ENCODE measurements around the gene RGS8. TPM values are rescaled to one million over a fixed set of nuclear protein-coding genes. Genes with fewer than 3 reads are reported as not detected.

Gene RGS8
- total RNA-seq, 2 experiments from 2014 or later: not detected

DNA sequence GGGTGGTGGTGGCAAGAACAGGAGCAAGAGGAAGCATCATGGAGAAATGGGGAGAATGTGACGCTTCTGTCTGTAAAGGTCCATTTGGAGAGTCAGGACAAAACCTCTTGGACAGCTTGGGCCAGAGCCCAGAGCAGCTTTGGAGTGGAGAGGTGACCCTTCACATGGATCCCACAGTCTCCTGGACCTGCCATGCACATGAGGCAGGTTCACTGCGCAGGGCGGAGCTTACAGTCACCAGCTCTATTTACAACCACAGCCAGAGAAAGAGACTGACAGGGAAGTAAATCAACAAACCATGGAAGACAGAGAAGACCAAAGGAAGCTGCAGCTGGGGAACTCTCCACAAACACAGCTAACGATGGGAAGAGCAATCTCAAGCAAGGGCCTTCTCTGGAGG lies 828 bp upstream of the RGS8 start:
- Mint-ChIP-seq H3K27me3 (peaks cover 19% of the 10 kb centered on the region), H3K4me3 (no peak overlapping the region), H3K9me3 (no peaks in the 10 kb centered on the region), H3K27ac (no peak overlapping the region), H3K4me1 (peaks cover 5% of the 10 kb centered on the region), H3K36me3 (no peaks in the 10 kb centered on the region)
- DNase-seq: no peak

DNA sequence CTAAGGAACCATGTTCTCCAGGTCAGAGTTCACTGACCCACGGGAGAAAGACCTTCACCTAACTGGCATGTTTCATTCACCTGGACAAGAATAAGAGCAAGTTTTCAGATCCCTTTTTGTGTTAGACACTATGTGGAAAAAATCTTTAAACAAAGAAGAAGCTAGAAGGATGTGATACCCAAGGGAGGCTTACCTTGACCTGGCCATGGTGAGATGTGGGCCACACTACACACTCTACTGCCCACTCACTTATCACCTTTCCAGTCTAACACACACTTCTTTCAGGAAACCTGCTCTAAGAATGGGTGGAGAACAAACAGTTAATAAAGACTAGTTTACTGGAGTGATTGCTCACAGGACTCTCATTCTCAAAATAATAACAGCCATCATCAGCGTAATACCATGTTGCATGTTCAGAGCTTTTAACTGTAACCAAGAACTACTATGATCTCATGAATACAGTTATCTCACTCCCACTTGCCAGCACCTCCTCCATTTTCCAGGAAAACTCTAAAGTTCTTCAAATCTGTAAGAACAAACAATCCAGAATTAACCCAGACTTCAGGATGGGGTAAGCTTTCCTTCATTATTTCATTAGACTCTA lies 1.4 kb downstream of the RGS8 start:
- H3K4me3 Mint-ChIP-seq: no peak overlapping the region
- no peaks in the 10 kb centered on the region for H3K9me3 Mint-ChIP-seq
- H3K27me3 Mint-ChIP-seq: peaks cover 19% of the 10 kb centered on the region
- H3K4me1 Mint-ChIP-seq: peaks cover 5% of the 10 kb centered on the region
- H3K36me3 Mint-ChIP-seq: no peaks in the 10 kb centered on the region
- no peak for DNase-seq
- no peak overlapping the region for H3K27ac Mint-ChIP-seq

DNA sequence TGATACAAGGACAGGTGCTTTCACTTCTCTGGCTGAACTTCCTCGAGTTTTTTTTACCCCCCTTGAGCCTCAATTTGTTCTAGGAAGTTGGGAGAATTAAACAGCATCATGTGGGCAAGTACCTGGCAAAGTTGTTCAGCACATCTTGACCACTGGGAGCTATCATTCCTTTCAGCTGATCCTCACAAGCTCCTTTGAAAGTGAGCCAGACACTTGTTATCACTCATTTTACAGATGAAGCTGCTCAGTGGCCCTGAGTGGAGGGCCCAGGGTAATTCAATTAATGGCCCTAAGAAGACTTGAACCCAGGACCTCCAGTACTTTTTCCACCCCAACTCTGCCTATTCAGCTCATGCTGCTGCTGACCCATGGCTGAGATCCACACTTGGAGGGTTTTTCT lies 2.0 kb downstream of the RGS8 start:
- no peak for DNase-seq
- Mint-ChIP-seq H3K27me3 (peaks cover 19% of the 10 kb centered on the region), H3K27ac (no peak overlapping the region), H3K4me1 (peaks cover 8% of the 10 kb centered on the region), H3K36me3 (no peaks in the 10 kb centered on the region), H3K4me3 (no peak overlapping the region), H3K9me3 (no peaks in the 10 kb centered on the region)

DNA sequence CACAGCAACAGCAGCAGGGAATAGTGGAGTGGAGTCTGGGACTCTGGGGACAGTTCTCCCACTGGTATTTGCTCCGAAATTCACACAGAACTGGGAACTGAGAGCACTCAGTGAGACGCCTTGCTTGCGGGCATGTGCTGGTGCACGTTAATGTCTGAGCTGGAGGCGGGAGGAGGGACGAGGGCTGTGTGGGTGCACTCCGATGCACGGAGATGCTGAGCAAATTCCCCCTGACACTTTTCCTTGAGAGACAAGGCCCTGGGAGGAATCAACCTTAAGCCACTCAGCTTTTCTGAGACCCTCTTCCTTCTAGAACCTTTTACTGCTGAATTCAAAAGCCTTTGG lies 2.8 kb downstream of the RGS8 start:
- Mint-ChIP-seq H3K4me3 (no peak overlapping the region), H3K4me1 (peaks cover 8% of the 10 kb centered on the region), H3K27me3 (peaks cover 19% of the 10 kb centered on the region), H3K9me3 (no peaks in the 10 kb centered on the region), H3K27ac (no peak overlapping the region), H3K36me3 (no peaks in the 10 kb centered on the region)
- no peak for DNase-seq

DNA sequence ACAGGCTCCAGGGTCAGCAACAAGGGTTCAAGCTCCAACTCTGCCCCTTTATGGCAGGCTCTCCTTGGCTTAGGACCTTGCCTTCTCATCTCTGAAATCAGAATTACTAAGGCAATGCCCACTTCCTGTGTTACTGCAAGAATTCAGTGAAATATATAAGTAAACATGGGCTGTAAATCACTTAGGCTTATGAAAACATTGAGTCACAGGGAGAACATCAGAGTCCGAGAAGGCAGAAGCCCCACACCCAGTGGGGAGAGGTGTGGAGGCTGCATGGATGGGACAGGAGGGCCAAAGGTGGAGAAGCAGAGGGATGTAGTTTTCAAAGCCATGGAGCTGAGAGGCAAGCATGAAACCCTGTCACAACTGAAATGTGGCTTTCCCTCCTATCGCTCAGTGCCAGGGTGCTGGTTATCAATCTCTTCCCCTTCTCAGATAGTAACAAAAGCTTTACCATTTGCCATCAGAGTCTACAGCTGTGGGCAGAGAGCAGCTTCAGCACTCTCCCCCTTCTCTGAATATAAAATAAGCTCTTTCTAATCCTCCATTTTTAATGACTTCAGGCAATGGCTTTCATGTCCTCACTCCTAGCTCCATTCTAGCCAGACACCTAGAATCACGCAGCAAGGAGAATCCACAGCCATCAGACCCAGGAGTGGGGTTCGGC lies 3.4 kb downstream of the RGS8 start:
- Mint-ChIP-seq H3K27me3 (peaks cover 19% of the 10 kb centered on the region), H3K9me3 (no peaks in the 10 kb centered on the region), H3K36me3 (no peaks in the 10 kb centered on the region), H3K4me1 (peaks cover 8% of the 10 kb centered on the region), H3K4me3 (no peak overlapping the region), H3K27ac (no peak overlapping the region)
- DNase-seq: no peak

DNA sequence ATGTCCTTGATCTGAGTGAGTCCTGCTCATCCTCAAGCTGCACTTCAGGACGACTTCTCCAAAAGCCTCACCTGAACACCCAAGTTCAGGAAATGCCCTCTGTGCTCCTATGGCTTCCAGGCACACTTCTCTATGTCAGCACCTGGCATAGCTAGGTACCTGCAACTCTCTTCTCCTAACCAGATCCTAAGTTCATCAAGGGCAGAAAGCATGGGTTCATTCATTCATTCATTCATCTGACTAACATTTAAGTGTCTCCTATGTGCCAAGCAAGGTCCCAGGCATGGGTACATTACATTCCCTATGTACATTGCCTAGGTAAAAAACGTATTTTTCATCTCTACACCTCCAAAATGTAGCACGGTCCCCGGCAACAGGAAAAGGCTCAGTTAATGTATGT lies 4.0 kb downstream of the RGS8 start:
- Mint-ChIP-seq H3K9me3 (no peaks in the 10 kb centered on the region), H3K4me3 (no peak overlapping the region), H3K27ac (no peak overlapping the region), H3K4me1 (peaks cover 8% of the 10 kb centered on the region), H3K36me3 (no peaks in the 10 kb centered on the region), H3K27me3 (peaks cover 19% of the 10 kb centered on the region)
- no peak for DNase-seq

DNA sequence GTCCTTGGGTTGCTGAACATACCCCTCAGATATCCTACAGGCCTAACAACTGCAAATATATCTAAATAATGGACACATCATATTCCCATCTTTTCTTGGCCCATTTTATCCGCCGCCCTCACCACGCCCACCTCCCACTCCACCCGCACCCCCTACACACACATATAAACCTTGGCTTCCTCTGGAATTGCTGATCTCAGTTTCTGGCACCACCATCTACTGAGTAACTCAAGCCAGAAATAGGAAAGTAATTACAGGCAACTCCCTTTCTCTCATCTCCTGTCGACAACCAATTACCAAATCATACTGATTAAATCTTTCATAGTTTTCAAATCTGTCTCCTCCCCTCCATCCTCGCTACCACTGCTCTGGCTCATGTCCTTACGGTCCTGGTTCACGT lies 4.7 kb downstream of the RGS8 start:
- peaks cover 8% of the 10 kb centered on the region for H3K4me1 Mint-ChIP-seq
- H3K9me3 Mint-ChIP-seq: no peaks in the 10 kb centered on the region
- no peaks in the 10 kb centered on the region for H3K36me3 Mint-ChIP-seq
- H3K27ac Mint-ChIP-seq: no peak overlapping the region
- H3K4me3 Mint-ChIP-seq: no peak overlapping the region
- peaks cover 19% of the 10 kb centered on the region for H3K27me3 Mint-ChIP-seq
- no peak for DNase-seq

DNA sequence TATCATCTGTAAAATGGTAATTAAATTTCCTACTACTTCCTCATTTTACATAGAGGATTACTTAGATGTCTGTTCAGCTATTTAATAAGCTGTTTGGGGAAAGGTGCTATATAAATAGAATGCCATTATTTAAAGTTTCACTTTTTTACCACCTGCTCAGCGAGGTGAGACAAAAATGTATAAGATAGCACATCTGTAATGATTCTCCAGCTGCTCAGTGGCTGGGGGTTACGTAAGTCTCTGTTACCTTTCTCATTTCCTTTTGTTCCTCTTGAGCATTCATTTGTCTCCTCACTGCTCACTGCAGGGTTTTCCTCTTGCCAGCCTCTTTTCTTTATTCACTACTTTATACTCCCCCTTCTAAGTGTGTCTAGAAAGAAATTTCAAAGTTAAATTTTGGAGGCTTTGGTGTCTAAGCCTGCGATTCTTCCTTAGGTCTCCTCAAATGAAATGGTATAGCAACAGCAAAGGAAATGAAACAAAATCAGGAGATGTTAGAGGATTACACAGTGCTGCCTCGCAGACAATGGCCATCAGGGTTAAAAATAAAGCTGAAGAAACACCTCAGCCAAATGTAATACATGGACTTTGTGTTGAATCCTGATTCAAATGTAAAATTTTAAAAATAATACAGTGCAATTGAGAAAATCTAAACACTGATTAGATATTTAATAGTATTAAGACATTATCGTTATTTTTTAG lies 6.8 kb downstream of the RGS8 start:
- Mint-ChIP-seq H3K27ac (no peak overlapping the region), H3K4me3 (no peak overlapping the region), H3K36me3 (no peaks in the 10 kb centered on the region), H3K4me1 (peaks cover 4% of the 10 kb centered on the region), H3K9me3 (no peaks in the 10 kb centered on the region), H3K27me3 (peaks cover 9% of the 10 kb centered on the region)
- no peak for DNase-seq

DNA sequence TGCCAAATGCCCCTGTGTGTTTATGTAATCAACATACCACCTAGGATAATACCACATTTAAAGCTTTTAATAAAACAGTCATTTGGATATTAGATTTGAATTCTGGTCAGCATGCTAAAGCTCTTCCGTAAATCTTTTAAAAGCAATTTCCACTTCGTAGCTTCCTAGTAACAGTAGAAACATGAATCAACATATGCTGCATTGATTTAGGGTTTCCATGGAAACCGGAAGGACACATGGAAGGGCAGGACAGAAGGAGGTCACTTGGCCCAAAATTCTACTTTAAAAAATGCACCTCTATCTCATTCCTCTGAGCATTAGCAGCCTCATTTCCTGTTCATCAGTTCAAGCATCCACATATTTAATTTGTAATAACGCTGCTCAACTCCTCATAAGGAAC lies 8.1 kb downstream of the RGS8 start:
- Mint-ChIP-seq H3K27ac (no peak overlapping the region), H3K27me3 (peaks cover 13% of the 10 kb centered on the region), H3K36me3 (no peaks in the 10 kb centered on the region), H3K9me3 (no peaks in the 10 kb centered on the region), H3K4me3 (no peak overlapping the region), H3K4me1 (peaks cover 4% of the 10 kb centered on the region)
- no peak for DNase-seq

DNA sequence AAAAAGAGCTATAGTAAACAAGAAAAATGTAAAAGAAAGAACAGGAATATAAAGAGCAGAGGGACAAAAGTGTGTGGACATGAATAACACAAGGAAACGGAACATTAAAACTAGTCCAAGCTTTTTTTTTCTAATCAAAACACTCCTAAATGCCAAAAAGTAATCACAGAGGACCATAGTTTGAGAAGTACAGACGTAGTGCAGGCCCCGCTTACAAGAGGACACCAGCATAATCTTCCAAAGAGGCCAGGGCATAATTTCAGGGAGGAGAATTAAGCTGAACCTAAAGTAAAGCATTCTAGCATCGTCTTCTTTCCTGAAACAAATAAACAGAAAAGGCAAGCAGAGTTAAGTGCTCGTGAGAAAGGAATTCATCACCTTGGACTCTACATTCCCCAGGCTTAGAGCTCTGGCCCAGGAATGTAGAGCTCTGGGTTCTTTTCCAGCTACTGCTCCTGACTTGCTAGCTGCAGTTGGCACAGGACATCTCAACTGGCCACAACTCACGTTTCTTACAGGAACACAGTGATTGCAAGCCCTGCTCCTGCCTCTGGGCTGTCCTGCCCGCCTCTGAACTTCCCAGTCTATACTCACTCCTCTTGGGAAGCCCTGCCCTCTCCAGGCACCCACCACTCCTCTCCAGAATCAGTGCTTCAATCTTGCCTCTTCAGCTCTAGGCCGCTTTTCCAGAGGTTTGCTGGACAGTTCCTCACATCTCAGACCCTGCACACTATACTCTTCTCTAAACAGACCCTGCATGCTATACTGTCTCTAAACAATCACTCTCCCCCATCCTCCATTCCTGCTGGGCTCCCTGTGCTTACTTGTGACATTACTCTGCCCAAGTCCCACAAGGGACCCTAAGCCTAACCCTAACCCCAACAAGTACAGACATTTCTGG lies 9.8 kb downstream of the RGS8 start:
- Mint-ChIP-seq H3K27ac (no peak overlapping the region), H3K27me3 (peaks cover 20% of the 10 kb centered on the region), H3K4me1 (peaks cover 3% of the 10 kb centered on the region), H3K36me3 (no peaks in the 10 kb centered on the region), H3K9me3 (no peaks in the 10 kb centered on the region), H3K4me3 (no peak overlapping the region)
- no peak for DNase-seq

DNA sequence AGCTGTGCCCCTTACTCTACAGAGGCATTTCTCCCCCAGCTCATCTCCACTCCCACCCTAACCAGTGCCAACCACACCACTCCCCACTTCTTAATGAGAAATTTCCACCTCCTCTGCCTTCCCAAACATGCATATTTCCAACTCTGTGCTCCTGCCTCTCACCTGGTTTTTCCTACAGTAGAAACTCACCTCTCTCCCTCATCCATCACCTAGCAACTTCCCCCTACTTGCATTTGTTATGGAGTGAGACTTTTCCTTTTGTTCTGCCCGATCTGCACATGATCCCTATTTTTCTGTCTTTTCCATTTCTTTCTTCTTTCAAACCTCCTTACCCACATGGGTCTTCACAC lies 11.9 kb downstream of the RGS8 start:
- Mint-ChIP-seq H3K27ac (no peak overlapping the region), H3K4me3 (no peak overlapping the region), H3K4me1 (peaks cover under 1% of the 10 kb centered on the region), H3K36me3 (no peaks in the 10 kb centered on the region), H3K9me3 (no peaks in the 10 kb centered on the region), H3K27me3 (peaks cover 20% of the 10 kb centered on the region)
- DNase-seq: no peak

DNA sequence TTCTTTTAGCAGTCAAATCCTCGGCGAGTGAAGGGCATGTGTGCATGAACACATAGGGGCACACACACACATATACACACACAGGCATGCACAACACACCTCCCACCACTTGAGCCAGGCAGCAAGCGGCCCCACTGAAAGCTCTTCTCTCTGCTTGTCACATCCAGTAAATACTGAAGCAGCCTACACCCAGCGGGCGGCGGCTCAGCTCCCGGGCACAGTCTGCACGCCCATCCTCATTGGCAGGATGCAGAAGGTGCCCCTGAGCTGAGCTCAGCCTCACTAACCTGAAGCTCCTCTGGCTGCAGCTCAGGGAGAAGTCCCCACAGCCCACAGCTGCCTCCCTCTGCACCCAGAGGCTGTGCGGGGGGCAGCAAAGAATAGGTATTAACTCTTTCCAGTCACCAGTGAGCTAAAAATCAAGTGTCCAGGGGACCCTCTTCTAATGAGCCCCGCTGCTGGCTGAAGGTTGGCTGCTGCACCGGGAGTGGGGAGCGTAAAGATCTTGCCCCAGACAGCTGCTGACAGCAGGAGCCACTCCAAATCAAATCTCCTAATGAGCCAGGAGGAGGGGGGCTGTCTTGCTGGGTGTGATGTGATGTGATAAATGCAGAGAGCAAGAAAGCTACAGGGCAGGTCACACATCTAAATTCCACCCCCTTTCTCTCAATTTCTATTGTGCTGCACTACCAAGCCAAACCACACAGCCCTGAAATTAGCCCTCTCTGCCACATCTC lies 12.5 kb downstream of the RGS8 start:
- DNase-seq: no peak
- Mint-ChIP-seq H3K9me3 (no peaks in the 10 kb centered on the region), H3K4me3 (no peak overlapping the region)

DNA sequence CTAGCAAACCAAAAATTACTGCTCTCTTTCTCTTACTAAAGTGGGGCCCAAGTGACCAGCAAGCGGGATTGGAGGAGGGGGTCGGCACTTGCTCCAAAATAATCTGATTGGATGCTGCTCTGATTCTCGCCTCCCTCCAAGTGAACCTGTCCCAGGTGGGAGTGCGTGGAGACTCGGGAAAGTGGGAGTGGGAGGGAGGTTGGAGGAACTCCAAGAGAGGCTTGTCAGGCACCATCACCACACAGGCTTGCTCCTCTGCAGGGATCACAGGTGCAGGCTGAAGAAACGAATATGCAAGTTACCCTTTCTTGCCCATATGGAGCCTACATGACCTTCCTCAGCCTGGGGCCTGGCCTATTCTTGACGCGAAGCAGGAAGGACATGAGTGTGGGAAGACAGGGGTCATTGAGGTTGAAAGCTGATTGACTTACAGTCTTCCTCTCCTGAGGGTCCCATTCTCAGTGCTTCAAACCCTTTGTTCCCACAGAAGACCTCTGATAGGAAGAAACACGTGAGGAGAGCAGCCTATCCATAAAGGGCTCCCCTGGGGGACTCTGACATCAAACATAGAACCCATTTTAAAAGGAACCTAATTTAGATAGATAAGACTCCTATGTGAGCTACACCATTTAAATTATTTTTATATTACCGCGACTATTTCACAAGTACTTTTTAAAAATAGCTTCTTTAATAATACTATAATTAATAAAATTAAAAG lies 14.2 kb downstream of the RGS8 start:
- Mint-ChIP-seq H3K27me3 (peaks cover 31% of the 10 kb centered on the region), H3K4me1 (no peaks in the 10 kb centered on the region), H3K36me3 (no peaks in the 10 kb centered on the region), H3K27ac (no peak overlapping the region), H3K9me3 (no peaks in the 10 kb centered on the region), H3K4me3 (no peak overlapping the region)
- no peak for DNase-seq

More for the DNA sequence above, 12.5 kb downstream of the RGS8 start:
- H3K27me3 Mint-ChIP-seq: peaks cover 20% of the 10 kb centered on the region
- H3K4me1 Mint-ChIP-seq: no peaks in the 10 kb centered on the region
- no peak overlapping the region for H3K27ac Mint-ChIP-seq
- H3K36me3 Mint-ChIP-seq: no peaks in the 10 kb centered on the region

DNA sequence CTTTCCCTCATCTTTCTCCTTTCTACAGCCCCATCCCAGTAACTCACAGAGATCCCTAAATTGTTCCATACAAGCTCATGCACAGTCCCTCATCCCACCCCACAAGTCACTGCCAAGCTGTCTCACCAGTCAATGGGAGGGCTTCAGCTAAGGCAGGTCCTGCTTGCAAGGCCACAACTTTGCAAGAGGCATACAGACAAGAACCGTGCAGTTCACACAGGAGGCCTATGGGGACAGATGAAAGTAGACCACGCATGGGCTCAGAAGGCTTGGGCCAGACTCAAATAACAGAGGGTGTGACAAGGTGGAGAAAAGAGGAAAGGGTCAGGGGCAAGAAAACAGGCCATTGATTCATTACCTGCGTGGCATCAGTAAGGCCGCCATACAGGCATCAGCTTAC lies 15.1 kb downstream of the RGS8 start:
- H3K4me1 Mint-ChIP-seq: peaks cover 7% of the 10 kb centered on the region
- DNase-seq: no peak
- H3K36me3 Mint-ChIP-seq: no peaks in the 10 kb centered on the region
- no peak overlapping the region for H3K4me3 Mint-ChIP-seq
- H3K27ac Mint-ChIP-seq: no peak overlapping the region
- peaks cover 32% of the 10 kb centered on the region for H3K27me3 Mint-ChIP-seq
- H3K9me3 Mint-ChIP-seq: no peaks in the 10 kb centered on the region

All from activated naive CD8-positive, alpha-beta T cell treated with anti-CD3 and anti-CD28 coated beads for 36 hours (primary cell).